ENCODE data around the gene DDX1.
"Not testable (repeated sequence)": the region's sequence is repeated elsewhere in the genome, so short reads cannot be mapped to it uniquely, and the experiment has no call there.

Gene DDX1

DNA sequence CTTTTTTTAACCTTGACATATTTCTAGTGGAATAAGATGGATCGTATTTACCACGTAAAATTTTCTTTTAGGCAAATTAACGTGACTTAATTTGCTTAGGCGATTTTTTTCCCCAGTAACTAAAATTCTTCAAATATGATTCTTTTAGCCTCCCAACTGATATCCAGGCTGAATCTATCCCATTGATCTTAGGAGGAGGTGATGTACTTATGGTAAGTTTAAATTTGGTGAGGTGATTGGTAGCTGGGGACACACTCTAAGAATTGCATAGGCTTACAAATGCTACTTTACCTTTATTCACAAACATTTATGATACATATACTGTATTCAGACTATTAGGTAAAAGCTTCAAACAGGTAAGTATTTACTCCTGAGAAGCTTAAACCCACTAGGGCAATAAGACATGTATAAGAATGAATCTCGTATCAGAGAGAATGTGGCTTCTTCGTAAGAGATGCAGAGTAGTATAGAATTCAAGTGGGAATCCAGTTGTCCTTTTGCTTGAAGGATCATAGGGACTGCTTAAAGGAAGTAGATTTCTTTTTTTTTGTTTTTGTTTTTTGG is 3.8 kb downstream of the DDX1 start:
- no peak for DNase-seq (ENCODE audit: low read depth in 2 of 2)

DNA sequence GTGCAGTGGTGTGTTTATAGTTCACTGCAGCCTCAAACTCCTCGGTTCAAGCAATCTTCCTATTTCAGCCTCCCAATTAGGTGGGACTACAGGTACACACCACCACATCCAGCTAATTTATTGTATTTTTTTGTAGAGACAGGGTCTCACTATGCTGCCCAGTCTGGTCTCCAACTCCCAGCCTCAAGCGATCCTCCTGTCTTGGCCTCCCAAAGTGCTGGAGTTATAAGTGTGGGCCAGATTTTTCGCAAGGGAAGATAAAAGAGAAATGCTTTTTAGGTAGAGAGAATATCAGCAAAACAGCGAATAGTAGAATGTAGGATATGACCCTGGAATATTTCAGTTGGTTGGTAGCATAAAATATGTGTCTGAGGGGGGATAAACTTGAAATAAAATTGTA is 4.3 kb downstream of the DDX1 start:
- DNase-seq (ENCODE audit: low read depth in 2 of 2) = no peak

DNA sequence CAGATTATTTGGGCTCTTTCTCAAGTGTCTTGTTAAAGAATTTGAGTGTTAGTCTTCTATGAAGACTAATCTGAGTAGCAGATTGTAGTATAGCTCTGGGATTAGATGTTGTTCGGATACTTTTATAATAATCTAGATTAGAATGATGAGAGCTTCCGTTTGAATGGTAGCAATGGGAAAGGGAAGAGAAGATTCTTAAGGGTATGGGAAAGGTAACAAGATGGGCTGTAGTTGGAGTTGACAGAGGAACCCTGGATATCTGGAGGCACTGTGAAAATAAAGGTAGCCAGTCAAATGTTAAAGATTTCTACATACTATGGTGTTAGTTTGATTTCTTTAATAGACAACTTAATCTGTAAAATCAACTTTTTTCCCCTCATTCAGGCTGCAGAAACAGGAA is 4.7 kb downstream of the DDX1 start:
- DNase-seq (ENCODE audit: low read depth in 2 of 2) = no peak

DNA sequence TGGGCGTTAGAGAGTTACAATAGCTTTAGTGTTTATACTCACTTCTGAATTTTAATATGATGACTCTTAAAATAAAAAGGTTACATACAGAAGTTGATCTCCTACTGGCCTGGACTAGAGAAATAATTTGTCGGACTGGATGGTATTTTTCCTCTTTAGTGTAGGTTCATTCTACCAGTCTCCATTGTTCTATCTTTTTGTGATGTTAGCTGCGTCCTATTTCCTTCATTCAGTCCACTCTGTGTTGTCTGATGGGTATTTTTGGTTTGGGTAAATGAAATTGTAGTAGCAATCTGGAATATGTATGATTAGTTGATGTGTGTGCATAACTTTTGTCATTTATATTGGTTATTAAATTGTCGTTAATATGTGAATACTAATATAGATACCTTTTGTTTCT is 5.3 kb downstream of the DDX1 start:
- no peak for DNase-seq (ENCODE audit: low read depth in 2 of 2)

DNA sequence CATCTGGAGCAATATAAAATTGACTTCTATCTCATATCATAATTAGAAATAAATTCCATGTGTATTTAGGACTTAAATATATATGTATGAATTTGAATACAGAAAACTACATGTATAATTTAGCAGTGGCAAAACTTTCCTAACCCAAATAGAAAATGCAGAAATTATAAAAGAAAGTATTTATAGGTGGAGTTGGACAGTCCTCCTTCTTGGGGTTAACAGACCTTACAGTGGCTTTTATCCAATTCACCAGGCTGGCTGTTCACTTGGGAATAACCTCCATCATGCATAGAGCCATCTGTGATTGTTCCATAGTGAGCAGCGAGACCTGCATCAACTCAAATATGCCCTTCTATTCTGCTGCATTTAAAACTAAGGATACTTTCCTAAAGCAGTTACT is 8.3 kb downstream of the DDX1 start:
- DNase-seq (ENCODE audit: low read depth in 2 of 2) = no peak

DNA sequence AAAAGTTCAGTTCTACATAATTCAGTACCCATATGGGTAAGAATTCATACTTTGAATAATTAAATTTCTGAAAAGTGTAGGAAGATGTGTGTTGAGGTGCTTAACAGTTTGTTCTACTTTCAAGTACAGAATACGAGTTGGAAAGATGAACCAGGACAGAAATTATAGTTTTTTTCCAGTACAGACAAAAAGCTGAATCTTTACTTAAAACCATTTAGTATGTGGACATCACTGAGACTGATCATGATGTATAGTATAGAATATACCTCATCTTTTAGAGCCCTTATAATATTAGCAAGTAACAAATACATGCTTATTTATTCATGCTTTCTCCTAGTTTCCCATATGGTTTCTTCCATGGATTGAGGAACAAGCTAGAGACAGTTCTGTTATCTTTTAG is 10.0 kb downstream of the DDX1 start:
- DNase-seq (ENCODE audit: low read depth in 2 of 2) = no peak

DNA sequence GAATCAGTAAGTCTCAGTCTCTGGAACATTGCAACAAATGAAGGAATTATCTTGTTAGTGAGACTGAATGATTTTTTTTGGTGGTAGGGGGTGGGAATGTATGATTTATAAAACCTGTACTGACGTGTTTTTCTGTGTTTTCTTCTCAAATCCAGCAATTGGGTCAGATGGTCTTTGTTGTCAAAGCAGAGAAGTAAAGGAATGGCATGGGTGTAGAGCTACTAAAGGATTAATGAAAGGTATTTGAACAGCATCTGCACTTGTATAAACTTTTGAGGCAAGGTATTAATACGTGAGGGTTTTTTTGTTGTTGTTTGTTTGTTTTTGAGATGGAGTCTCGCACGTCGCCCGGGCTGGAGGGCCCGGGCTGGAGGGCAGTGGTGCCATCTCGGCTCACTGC is 10.7 kb downstream of the DDX1 start:
- DNase-seq (ENCODE audit: low read depth in 2 of 2) = no peak

DNA sequence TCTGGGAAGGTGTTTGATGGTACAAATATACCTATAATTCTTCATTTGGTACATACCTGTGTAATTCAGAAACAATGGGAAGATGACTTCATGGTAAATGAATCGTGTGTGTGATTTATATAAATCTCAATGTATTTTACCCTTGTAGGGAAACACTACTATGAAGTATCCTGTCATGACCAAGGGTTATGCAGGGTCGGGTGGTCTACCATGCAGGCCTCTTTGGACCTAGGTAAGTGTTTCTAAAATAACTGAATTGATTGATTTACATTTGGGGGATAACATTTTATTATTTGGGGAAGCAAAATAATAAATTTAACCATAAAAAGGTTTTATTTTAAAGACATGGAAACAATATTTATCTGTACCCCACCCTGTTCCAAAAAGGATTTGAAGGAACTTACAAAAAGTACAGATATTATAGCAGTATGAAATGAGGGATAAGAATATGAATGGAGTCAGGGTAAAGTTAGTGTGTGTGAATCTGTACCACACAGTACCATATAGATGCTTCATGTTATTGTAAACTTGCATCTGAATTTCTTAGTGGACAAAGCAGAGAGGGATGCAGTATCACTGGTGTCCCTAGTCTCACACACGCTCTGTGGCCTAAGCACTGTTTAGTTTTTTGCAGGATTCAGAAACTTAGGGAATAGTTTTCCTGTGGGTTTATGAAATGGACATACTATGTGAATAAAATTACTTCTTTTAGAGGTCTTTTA is 11.5 kb downstream of the DDX1 start:
- no peak for DNase-seq (ENCODE audit: low read depth in 2 of 2)

DNA sequence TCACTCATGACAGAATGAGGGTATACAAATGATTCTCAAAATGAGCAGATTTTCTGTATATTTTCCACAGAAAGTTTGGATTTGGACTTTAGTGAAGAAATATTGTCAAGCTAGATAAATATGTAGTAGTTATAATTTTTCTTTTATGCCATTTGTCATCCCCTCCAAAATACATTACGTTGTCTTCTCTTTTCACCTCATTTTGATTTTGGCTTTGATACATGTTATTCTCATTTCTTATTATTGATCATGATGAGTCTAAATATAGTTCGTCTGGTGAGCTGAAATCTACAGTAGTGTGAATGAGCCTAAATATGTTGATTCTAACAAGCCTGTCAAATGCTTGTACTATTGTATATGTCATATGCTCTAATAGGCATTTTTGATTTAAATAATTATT is 12.3 kb downstream of the DDX1 start:
- no peak for DNase-seq (ENCODE audit: low read depth in 2 of 2)

DNA sequence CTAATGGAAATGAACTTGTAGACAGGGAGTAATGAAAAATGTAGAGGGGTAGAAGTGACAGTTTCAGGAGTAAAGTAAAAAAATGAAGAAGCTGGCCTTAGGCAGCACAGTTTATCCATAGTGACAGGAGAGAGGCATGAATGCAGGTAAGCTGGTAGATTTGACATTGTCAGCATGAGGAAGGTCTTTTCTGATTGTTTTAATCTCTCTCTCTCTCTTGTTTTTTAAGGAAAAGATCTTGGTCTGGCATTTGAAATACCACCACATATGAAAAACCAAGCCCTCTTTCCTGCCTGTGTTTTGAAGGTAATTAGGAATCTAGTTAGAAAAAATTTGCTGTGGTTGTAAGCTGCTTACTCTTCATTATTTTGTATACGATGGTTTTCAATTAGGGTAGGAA is 14.1 kb downstream of the DDX1 start:
- no peak for DNase-seq (ENCODE audit: low read depth in 2 of 2)

DNA sequence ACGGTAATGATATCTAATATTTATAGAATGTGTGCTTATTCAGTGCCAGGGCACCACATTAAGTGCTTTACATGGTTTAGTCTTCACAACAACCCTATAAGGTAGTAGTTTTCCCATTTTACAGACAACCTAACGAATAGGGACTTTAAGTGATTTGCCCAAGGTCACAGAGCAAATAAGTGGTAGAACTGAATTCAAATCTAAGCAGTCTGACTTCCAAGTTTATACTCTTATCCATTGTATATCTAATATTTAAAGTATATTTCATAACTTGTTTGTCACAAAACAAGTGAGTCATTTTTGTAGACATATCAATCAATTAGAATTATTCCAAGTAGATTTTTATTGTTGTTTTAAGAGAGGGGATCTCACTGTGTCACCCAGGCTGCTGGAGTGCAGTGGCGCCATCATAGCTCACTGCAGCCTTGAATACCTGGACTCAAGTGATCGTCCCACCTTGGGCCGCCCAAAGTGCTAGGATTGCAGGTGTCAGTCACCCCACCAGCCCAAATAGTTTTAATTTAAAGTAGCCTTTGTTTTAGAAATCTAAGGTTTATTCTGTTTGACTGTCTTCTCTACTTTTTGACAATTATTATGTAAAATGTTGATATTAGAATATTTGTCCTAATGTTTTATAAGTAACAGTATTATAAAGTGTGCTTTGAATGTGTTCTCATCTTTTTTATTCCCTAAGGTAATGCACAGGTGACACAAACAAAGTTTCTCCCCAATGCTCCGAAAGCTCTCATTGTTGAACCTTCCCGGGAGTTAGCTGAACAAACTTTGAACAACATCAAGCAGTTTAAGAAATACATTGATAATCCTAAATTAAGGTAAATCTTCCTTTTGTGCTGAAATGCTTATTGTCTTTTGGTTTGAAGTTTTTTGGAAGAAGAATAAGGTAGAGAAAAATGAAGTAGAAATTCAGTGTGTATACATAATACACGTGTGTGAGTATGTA is 15.1 kb downstream of the DDX1 start:
- no peak for DNase-seq (ENCODE audit: low read depth in 2 of 2)

DNA sequence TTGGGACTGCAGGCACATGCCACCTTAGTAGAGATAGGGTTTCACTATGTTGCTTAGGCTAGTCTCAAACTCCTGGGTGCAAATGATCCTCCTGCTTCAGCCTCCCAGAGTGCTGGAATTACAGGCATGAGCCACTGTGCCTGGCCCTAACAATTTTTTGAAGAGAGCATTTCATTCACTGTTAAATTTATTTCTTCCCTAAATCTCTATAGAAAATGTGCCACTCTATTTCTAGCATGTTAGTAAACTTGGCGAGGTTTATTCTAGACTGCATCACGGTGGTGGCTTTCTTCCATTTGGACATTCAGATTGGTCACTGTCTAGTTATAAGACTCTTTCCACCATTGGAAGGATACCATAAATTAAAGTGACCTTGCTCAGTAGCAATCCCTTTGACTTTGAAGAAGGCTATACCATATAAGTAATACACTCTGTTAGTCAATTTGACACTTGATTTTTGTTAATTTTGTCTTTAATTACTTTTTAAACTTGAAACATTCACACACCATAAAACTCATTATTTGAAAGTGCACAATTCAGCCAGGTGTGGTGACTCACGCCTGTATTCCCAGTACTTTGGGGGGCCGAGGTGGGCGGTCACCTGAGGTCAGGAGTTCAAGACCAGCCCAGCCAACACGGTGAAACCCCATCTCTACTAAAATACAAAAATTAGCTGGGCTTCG is 16.2 kb downstream of the DDX1 start:
- DNase-seq (ENCODE audit: low read depth in 2 of 2) = no peak

DNA sequence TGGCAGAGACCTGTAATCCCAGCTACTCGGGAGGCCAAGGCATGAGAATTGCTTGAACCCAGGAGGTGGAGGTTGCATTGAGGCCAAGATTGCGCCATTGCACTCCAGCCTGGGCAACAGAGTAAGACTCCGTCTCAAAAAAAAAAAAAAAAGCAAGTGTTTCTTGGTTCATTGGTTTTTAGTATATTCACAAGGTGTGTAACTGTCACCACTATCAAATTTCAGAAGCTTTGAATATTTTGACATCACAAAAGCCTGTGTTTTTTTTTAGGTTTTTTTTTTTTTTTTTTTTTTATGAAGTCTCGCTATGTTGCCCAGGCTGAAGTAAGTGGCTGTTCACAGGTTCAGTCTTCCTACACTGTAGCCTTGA is 16.7 kb downstream of the DDX1 start:
- no peak for DNase-seq (ENCODE audit: low read depth in 2 of 2)

DNA sequence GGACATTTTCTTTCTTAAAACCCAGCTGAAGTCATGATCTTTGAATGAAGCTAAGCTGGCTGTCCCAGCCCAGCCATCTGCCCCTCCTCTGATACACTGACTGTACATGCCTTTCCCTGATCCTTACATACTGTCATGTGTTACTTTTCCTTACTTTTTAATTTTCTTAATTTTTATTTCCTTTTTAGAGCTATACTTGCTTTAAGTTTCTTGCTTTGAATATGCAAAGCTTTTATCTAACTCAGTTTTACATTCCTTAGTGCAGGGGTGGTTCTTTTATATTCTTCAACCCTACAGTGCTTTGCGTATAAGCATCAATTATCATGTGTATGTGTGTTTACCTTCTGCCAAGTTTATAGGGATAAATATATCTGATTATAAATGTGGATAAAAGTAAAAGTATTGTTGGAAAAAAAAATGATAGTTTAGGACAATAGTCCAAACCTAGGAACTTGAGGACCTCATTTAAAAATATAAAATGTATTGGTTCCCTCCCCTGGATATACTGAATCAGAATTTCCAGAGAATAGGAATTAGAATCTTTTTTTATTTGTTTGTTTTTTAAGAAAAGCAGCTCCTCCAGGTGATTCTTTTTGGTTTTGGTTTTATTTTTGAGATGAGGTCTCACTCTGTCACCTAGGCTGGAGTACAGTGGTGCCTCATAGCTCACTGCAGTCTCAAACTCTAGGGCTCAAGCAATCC is 17.8 kb downstream of the DDX1 start:
- no peak for DNase-seq (ENCODE audit: low read depth in 2 of 2)

DNA sequence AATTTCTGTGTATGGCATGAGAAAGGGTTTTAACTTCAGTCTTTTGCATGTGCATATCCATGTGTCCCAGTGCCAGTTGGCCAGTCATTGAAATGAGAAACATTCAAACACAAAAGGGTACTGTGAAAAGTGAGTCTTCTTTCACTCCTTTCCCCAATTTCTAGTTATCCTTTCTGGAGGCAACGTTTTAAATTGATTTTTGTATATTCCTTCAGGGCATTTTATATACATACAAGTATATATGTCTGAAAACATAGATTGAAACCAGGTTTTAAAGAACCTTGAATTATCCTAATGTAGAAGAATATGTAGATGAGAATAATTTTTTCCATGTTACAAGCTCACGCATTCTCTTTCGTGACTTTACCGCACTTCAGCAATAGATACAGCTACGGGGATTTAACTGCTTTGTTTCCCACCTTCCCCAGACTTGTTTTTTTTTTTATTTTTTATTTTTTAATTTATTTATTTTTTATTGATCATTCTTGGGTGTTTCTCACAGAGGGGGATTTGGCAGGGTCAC is 18.8 kb downstream of the DDX1 start:
- no peak for DNase-seq (ENCODE audit: low read depth in 2 of 2)

DNA sequence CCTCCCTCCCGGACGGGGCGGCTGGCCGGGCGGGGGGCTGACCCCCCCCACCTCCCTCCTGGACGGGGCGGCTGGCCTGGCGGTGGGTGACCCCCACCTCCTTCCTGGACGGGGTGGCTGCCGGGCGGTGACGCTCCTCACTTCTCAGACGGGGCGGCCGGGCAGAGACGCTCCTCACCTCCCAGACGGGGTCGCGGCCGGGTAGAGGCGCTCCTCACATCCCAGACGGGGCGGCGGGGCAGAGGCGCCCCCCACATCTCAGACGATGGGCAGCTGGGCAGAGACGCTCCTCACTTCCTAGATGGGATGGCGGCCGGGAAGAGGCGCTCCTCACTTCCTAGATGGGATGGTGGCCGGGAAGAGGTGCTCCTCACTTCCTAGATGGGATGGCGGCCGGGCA is 20.4 kb downstream of the DDX1 start:
- DNase-seq (ENCODE audit: low read depth in 2 of 2) = not testable (repeated sequence)

DNA sequence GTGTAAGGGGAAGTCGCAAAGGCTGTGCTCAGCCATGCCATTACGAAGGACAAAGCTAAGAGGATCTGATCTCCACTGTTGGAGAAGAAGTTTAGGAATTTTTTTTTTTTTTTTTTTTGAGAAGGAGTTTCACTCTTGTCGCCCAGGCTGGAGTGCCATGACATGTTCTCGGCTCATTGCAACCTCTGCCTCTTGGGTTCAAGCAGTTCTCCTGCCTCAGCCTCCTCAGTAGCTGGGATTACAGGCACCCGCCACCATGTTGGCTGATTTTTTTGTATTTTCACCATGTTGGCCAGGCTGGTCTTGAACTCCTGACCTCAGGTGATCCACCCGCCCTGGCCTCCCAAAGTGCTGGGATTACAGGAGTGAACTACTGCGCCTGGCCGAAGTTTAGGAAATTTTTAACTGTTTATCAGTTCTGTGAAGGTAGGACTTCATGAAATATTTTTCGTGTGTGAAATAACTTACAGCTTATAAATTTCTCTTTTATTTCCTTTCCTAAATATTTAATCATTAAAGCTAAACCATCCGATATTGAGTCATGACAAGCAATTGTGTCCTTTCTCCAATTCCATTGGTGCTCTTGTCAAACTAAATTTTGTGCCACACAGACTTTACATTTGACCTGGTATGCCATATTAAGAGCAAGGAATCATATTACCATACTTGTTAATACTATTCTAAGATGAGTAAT is 22.2 kb downstream of the DDX1 start:
- no peak for DNase-seq (ENCODE audit: low read depth in 2 of 2)

DNA sequence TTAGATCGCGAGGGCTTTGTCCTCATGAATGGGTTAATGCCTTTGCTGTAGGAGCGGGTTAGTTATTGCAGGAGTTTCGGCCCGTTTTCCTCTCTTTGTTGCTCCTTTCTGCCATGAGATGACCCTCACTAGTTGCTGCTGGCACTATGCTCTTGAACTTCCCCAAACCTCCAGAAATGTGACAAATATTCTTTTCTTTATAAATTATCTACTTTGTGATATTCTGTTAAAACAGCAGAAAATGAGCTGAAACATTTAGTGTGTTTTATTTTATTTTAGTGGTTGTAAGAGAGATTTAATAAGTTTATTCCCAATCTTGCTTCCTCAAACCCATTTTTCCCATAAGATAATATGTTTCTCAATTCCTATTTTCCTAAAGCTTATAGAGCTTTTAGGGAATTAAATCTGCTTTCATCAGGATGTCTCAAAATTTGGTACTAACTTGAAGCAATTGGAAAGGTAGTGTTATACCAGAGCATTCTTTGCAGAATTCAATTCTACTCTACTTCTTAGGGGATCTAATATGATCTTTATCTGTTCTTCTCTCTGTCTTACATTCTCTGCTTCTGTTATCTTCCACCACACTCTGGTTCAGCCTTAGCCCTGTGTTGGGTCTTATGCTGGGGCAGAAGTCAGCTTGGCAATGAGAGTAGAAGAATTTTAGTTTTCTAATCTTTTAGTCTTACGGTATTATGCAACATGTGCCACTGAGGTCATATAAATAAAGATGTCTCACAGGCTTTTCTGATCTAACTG is 23.1 kb downstream of the DDX1 start:
- no peak for DNase-seq (ENCODE audit: low read depth in 2 of 2)

DNA sequence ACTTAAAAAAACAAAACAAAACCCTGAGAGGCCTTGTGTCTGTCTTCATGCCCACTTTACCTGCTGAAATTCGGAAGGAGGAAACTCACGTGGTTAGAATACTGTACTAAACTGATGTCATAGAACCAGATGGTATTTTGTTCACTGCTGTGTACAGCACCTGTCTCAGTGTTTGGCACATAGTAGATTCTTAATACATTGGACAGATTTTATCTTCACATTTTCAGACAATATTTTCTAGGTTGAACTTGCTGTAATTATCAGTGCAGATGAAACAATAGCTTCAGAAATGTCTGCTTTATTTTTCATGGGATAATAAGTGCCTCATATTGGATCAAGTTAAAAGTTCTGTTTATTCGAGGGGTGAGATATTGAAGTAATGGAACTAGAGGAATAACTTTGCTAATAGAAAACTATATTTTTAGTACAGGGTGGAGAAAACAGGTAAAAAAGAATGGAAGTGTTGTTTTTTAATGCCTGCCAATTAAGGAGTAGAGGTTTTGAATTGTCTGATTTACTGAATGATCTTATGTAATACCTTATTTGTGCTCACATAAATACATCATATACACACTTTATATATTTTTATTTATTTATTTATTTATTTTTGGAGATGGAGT is 23.7 kb downstream of the DDX1 start:
- no peak for DNase-seq (ENCODE audit: low read depth in 2 of 2)

DNA sequence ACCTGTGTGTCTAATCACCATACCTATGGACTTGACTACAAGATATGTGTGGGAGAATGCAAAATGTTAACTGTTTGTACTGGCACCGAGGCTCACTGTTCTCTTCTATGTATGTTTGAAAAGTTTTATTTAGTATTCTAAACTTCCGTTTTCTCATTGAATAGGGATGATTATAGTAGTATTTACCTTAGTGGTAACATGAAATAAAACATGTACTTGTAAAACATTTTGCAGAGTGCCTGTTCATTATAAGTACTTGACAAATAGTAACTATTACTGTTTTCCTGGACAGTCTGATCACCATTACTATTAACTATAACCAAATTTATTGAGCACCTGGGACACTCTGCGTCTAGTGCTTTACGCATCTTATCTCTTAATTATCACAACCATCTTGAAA is 24.8 kb downstream of the DDX1 start:
- DNase-seq (ENCODE audit: low read depth in 2 of 2) = no peak

All from stimulated activated CD4-positive, alpha-beta T cell treated with anti-CD3 and anti-CD28 coated beads, Interleukin-1b, Interleukin-23, amount 100 ng/mL, for 4 hours (primary cell).